SK-N-SH treated with all-trans-retinoic acid at 6 μM for 48 hours (cell line): Measurements from ENCODE around the gene SLC22A12.

ENCODE experiments used
- CSDC2 ChIP-seq: fragments of 250-450 bp; sonication (Bioruptor Pico); IDR thresholded peaks from 2 replicates; pipeline ENCODE4 v1.5.0; 2020; ENCODE audit warnings: mild to moderate bottlenecking, moderate library complexity
- OSR1 ChIP-seq: fragments of 250-450 bp; sonication (Bioruptor Pico); IDR thresholded peaks from 2 replicates; pipeline ENCODE4 v1.8.0; 2022; ENCODE audit warnings: moderate library complexity, mild to moderate bottlenecking, inconsistent platforms
- ZNF565 ChIP-seq: fragments of 450-650 bp; formaldehyde crosslinking; conservative IDR thresholded peaks from 2 replicates; pipeline ENCODE4 v1.5.0; 2020; ENCODE audit warnings: low read depth, mild to moderate bottlenecking, moderate library complexity
- TF ChIP-seq, protein P1 (sequence below): fragments of 250-450 bp; sonication (Bioruptor Pico); IDR thresholded peaks from 2 replicates; pipeline ENCODE4 v1.8.0; 2020; ENCODE audit warnings: mild to moderate bottlenecking, moderate library complexity, borderline replicate concordance

DNA sequence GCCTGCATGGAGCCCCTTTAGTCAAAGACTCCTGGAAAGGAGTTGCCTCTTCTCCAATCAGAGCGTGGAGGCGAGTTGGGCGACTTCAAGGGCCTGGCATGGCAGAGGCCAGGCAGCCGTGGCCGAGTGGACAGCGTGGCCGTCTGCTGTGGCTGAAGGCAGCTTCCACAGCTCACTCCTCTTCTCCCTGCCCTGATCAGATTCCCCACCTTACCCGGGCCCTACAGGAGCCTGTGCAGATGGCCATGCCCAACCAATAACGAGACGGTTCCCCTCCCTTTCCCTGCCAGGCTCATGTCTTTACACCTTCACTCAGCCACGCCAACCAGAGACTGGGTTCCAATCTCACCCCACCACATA, 20.0 kb upstream of the SLC22A12 start:
- TF ChIP-seq CSDC2 = no peak
- TF ChIP-seq, protein P1, sequence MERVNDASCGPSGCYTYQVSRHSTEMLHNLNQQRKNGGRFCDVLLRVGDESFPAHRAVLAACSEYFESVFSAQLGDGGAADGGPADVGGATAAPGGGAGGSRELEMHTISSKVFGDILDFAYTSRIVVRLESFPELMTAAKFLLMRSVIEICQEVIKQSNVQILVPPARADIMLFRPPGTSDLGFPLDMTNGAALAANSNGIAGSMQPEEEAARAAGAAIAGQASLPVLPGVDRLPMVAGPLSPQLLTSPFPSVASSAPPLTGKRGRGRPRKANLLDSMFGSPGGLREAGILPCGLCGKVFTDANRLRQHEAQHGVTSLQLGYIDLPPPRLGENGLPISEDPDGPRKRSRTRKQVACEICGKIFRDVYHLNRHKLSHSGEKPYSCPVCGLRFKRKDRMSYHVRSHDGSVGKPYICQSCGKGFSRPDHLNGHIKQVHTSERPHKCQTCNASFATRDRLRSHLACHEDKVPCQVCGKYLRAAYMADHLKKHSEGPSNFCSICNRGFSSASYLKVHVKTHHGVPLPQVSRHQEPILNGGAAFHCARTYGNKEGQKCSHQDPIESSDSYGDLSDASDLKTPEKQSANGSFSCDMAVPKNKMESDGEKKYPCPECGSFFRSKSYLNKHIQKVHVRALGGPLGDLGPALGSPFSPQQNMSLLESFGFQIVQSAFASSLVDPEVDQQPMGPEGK (CRISPR knock-in tag) = no peak
- TF ChIP-seq OSR1 (CRISPR knock-in tag) = no peak
- TF ChIP-seq ZNF565 (CRISPR knock-in tag) = no peak
